Measurements from ENCODE around the gene SRGN. TPM values are rescaled to one million over a fixed set of nuclear protein-coding genes. Genes with fewer than 3 reads are reported as not detected.
"Not testable (repeated sequence)": the region's sequence is repeated elsewhere in the genome, so short reads cannot be mapped to it uniquely, and the experiment has no call there.

SRGN gene
- total RNA-seq, 1 donor from 2014 or later = 42.8 TPM

DNA sequence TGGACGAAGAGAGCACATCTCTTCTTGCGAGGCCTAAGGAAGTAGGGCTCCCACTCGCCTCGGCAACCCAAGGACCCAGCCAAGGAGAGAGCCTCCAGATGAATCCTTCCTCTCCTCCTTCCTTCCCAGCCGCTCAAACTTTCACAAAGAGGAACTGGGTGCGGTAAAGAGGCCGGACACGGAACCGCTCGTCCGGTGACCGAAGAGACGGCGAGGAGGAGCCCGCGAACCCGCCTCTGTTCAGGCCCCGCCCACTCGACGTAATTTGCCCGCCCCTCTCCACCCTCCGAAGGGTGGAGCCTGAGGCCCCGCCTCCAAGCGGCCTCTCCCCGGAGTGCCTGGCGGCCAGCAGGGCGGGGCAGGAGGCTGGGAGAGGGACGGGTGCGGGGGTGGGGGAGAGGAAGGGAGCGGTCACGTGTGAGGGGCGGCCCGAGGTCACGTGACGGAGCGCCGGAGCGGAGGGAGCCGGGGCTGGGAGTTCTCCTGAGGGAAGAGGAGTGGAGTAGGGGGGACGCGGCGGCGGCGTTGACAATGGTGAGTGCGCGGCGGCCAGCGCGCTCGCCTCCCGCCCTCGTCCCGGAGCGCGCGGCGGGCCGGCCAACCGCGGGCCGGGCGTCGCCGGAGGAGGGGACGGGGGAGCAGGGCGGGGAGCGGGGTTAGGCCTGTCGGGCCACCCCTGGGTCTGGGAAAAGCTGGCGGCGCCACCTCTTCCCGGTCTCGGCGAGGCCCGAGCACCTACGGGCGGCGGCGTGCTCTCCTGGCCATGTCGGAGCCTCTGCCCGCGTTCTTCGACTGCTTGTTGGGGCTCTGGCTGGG, 36.1 kb downstream of the SRGN start, which contains the start of gene VPS26A:
Gene VPS26A, plus strand, starts transcription at position 432 of the 816 bp plus-strand sequence. Its CDS starts 100 bp downstream, at position 532.
- intact Hi-C loops (cut with micrococcal nuclease) = no loop called here
- ATAC-seq (peak; percentile 98), DNase-seq (peak; percentile 99)

DNA sequence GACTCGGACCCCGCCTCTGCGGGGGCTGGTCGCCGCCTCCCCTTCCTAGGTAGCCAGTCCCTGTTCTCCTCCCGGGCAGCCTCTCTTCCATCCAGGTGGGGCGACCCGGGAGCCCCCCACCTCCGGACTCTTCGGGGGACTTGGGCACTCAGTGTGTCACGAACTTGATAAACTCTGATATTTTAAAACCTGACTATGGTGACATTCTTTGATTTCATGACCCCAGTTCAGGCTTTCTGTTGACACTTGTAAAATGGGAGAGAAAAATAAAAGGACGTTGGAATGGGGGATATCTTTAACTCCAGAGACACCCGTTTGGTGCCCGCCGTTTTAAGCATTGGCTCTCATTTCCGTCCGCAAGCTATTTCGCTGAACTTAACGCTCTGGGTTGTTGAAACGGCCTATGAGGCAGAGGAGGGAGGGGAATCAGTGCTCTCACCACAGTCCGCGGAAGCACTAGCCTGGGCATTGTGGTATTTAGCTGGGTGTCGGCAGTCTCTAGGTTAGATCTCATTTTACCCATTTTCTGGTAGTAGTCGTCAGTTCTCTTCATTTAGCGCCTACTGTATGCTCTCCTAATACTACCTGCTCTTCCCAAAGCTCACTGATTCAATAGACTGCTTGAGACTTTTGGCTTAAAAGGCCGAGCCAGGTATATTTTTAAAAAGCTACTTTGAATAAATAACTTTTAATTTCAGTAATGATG, 36.8 kb downstream of the SRGN start:
- ATAC-seq = peak; percentile 26
- peak; percentile 54 for DNase-seq
- intact Hi-C loops (cut with micrococcal nuclease) = no loop called here

DNA sequence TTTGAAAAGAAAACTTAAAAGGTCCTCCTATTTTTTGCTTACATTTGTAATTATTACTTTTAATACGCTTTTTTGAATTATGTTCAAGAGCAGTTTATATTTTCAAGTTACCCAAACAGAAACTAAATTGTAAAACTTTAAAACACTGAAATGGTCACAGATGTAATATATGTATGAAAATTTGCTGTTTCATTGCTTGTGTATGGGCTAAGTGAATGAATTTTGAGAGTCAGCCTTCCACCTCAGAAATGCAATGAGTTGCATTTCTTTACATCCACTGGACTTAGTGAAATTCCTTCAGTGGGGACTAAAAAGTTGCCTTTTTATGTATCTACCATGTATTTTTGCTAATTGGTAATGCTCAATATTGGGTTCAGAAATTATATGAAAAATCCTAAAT, 37.7 kb downstream of the SRGN start:
- intact Hi-C loops (cut with micrococcal nuclease) = no loop called here
- ATAC-seq = no peak

DNA sequence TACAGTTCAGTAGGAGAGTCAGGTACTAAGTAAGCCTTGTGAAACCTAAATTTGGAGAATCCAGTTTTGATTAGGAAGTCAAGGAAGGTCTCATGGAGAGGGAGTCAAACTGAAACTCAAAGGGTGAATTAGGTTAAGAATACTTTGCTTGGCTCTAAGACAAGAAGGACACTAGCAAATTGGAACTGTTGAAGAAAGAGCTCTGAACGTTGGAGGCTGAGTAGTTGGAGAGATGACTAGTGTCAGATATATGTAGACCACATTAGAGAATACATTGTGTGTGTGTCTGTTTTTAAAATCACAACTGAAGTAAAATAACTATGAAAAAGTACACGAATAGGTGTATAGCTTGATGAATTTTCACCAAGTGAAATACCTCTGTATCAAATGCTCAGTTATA, 42.3 kb downstream of the SRGN start:
- ATAC-seq = no peak

More for the DNA sequence above, 37.7 kb downstream of the SRGN start:
- no peak for DNase-seq

DNA sequence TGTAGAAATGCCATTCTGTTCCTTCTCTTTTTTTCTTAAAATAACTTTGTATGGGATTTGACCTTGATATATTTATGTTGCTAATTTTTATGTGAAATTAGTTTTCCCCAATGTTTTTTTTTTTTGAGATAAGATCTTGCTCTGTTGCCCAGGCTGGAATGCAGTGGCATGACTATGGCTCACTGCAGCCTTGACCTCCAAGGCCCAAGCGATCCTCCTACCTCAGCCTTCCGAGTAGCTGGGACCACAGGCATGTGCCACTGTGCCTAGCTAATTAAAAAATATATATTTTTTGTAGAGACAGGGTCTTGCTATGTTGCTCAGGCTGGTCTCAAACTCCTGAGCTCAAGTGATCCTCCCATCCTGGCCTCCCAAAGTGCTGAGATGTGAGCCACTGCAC, 52.1 kb downstream of the SRGN start:
- no peak for ATAC-seq
- intact Hi-C loops (cut with micrococcal nuclease) = no loop called here
- DNase-seq = no peak

More for the DNA sequence above, 42.3 kb downstream of the SRGN start:
- intact Hi-C loops (cut with micrococcal nuclease) = no loop called here
- DNase-seq = no peak

DNA sequence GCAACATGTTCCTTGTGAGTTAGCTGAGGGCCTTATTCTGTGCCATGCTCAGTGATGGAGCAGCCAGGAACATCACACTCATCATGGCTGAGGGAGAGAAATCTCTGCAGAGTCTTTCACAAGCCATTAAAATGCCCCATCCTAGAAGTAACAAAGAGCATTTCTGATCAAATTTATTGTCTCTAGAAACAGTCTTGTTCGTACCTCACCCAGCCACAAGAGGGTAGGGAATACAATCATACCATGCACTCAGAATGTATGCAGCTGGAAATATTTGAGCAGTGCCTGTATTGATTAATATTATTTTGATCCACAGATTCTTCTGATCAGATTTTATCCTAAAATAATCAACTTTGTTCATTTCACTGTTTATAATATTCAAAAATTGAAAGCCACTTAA, 53.4 kb downstream of the SRGN start:
- DNase-seq = no peak
- ATAC-seq = no peak
- intact Hi-C loops (cut with micrococcal nuclease) = no loop called here

DNA sequence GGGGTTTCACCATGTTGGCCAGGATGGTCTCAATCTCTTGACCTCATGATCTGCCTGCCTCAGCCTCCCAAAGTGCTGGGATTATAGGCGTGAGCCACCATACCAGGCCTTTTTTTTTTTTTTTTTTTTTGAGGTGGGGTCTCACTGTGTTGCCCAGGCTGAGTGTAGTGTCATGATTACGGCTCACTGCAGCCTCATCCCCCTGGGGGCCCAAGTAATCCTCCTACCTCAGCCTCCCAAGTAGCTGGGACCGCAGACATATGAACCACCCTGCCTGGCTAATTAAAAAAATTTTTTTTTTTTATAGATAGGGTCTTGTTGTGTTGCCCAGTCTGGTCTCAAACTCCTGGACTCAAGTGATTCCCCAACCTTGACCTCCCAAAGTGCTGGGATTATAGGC, 54.2 kb downstream of the SRGN start:
- ATAC-seq; DNase-seq; intact Hi-C loops (cut with micrococcal nuclease): not testable (repeated sequence)

DNA sequence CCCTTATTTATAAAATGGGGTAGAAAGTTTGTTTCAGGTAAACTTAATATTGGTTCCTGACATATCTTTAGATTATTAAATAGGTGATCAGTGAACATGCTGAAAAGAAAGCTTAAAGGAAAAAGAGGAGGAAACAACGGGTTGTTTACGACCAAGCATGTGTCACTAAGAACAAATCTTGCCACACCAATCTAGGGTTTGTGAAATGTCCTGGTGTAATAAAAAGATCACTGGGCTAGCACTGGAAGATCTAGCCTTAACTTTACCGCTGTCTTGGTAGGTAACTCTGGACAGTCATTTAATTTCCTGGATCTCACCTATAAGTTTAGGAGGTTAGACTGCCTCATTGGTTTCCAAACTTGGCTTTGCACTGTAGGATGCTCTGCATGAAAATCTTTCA, 55.1 kb downstream of the SRGN start:
- DNase-seq (no peak), ATAC-seq (no peak)
- intact Hi-C loops (cut with micrococcal nuclease) = no loop called here

DNA sequence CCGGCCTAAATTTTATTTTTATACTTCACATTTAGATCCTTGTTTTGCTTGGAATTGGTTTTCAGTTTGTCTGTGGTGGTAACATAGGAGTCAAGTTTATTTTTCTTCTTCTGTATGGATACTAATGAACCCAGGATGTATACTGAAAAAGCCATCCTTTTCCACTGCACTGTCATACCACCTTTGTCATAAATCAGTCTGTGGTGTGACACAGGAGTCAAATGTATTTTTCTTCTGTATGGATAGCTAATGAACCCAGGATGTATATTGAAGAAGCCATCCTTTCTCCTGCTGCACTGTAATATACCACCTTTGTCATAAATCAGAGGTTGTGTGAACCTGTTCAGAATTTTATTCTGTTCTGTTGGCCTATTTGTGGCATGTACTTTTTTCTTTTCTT, 57.4 kb downstream of the SRGN start:
- intact Hi-C loops (cut with micrococcal nuclease) = no loop called here
- DNase-seq = no peak
- ATAC-seq = no peak

DNA sequence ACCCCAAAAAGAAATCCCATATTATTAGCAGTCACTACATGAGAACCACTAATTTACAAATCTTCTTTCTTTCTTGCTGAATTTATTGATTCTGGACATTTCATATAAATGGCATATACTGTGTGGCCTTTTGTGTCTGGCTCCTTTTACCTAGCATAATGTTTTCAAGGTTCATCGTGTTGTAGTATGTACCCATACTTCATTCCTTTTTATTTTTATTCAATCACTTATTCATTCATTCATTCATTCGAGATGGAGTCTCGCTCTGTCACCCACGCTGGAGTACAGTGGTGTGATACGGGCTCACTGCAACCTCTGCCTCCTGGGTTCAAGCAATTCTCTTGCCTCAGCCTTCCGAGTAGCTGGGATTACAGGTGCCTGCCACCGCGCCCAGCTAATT, 58.0 kb downstream of the SRGN start:
- ATAC-seq = no peak
- intact Hi-C loops (cut with micrococcal nuclease) = no loop called here
- no peak for DNase-seq

DNA sequence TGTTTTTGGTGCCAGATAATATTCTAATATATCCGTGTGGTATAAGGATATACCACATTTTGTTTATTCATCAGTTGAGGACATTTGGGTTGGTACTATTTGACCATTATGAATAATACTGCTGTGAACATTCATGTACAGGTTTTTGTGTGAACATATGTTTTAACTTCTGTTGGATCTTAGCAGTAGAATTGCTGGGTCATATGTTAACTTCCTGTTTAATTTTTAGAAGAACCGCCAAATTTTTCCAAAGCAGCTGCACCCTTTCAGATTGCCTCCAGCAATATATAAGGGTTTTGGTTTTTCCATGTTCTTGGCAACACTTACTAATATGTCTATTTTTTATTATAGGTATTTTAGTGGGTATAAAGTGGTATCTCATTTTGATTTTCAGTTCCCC, 58.9 kb downstream of the SRGN start:
- ATAC-seq (no peak), DNase-seq (no peak)
- intact Hi-C loops (cut with micrococcal nuclease) = no loop called here

DNA sequence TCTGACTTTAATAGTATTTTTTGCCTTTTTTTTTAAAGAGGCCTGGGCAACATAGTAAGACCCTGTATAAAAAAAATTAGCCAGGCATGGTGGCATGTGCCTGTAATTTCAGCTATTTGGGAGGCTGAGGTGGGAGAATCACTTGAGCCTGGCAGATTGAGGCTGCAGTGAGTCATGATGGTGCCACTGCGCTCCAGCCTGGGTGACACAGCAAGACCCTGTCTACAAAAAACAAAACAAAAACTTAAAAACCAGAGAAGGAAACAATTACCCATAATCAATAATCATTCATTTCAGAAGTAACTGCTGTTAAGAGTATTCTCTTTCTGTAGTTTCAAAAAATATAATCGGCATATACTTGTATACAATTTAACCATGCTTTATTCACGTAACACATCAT, 64.1 kb downstream of the SRGN start:
- intact Hi-C loops (cut with micrococcal nuclease) = no loop called here
- ATAC-seq = no peak
- no peak for DNase-seq

DNA sequence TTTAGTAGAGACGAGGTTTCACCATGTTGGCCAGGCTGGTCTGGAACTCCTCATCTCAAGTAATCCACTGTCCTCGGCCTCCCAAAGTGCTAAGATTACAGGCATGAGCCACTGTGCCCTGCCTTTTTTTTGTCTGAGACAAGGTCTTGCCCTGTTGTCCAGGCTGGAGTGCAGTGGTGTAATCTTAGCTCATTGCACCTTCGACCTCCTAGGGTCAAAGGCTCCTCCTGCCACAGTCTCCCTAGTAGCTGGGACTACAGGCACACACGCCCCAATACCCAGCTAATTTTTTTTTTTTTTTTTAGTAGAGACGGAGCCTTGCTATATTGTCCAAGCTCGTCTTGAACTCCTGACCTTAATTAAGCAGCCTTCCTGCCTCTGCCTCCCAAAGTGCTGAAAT, 65.3 kb downstream of the SRGN start:
- DNase-seq (no peak), ATAC-seq (no peak)
- intact Hi-C loops (cut with micrococcal nuclease) = no loop called here

Other genes with a start within 250 kb of the SRGN start
- gene DDX50, start 186.8 kb upstream of the SRGN start, total RNA-seq = 20.4 TPM
- 20.0 TPM for gene DDX21, start 131.9 kb upstream of the SRGN start, total RNA-seq
- gene KIFBP, start 99.3 kb upstream of the SRGN start, total RNA-seq = 50.5 TPM
- 37.3 TPM for gene VPS26A, start 36.1 kb downstream of the SRGN start, total RNA-seq
- gene SUPV3L1, start 92.1 kb downstream of the SRGN start, total RNA-seq = 40.2 TPM
- gene HKDC1, start 132.2 kb downstream of the SRGN start, total RNA-seq = not detected
- gene HK1, start 190.4 kb downstream of the SRGN start, total RNA-seq = 210 TPM

Measured in left ventricle myocardium superior (tissue), 1 donor.